GM11168 (cell line): ENCODE measurements around the gene ARHGAP9.

Source experiments
- in situ Hi-C: fragments of 300-500 bp; cut with MboI; formaldehyde crosslinking; loops from one replicate; pipeline ENCODE4 v1.12.0; 2022; ENCODE audit warnings: low sequenced_read_pairs; ENCODE audit not compliant: unreplicated experiment

Gene ARHGAP9

DNA sequence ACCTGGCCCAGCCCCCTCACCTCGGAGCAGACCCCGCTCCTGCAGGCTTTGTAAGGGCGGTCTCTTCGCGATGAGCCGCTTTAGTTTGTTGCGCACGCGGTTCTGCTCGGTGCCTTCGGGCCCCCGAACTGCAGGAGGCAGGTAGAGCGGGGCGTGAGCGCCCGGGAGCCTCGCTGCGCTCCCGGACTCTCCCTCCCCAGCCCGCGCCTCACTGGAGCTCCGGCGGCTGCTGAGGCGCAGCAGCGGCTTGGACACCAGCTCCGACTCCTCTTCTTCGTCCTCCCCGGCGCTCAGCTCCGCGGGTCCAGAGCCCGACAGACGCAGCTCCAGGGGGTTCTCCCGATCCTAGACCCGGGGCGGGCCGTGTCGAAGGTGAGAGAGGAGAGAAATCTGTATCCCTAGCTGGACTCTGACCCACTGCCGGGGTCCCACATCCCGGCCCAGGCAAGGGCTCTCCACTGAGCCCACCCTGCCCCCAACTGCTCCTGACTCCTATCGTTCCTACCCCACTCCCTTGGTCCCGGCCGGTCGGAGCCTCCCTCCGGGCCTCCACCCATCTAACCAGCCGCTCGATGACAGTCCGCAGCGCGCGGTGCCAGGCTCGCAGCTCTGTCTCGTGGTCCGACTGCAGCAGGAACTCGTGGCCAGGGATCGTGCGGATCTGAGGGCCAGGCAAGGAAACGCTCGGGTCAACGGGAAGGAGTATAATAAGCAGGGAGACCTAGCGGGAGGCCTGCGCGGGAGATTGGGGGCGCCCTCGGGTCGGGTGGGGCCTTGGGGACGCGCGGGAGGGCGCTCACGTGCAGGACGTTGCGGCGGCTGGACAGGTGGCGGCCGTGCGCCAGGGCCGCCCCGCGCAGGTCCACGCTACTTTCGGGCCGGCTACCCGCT, 4.2 kb downstream of the ARHGAP9 start:
- in situ Hi-C loops: no loop called here

DNA sequence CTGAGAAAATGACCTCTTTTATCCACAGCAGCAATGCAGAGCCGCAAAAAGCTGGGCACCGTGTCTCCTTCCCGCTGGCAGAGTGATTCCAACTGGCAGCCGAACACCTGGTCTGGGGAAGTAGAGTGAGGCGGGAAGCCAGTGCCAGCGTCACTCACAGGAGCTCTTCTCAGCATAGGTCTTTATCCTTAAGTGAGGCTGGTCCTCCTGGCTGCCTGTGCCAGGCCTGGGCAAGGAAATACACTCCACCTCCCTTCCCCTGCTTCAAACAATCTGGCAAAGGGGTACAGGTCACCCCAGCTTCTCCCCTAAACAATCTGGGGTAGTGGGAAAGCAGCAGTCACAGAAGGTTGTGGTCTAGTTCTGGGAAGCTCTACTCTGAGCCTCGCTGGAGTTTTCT, 4.8 kb downstream of the ARHGAP9 start:
- in situ Hi-C loops: no loop called here

DNA sequence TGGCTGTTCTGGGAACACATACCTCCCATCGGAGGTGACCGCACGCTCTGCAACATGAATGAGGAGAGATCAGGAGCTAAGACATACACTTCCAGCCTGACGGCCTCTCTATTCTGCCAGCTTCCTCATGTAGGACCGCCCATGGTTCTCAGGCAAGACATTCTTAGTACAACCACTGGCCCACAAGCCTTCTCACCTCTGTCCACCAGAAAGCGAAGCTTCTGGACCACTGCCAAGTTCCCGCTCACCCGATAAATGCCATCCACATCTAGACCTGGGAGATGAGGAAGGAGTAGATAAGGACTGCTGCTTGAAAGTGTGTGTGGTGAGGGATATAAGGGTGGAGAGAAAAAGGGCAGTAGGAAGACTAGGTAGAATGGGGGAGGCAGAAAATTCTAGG, 5.2 kb downstream of the ARHGAP9 start:
- in situ Hi-C loops: no loop called here

DNA sequence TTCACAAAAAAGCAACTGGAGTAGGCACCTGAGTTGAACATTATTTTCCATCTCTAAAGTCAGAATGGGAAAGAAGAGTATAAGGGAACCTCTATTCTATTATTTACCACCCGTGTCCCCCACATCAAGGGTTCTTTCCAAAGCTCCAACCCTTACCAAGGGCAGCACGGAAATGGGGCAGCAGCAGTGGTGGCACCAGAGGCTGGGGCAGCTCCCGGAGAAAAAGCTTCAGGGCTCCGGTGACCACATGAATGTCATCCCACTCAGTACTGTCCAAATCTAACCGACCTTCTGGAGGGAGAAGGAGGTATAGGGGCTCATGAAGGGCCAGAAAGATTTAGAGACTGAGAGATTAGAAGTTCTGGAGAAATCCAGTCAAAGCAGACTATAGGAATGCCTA, 5.8 kb downstream of the ARHGAP9 start:
- in situ Hi-C loops: no loop called here

DNA sequence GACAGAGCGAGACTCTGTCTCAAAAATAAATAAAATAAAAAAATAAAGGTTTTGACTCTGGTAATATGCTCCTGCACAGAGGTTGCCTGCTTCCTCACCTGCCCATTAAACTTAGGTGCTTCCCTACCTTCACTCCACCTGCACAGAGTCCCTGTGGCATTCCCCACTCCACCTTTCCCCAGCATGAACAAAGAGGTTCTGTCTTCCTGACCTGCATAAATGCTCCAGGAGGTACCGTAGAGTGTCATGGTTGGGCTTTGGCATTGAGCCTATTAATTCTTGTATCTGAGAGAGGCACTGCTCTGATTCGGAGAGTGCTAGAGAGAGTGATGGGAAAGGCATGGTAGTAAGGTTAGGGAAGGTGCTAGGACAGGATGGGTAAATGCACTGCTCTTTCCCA, 6.3 kb downstream of the ARHGAP9 start:
- in situ Hi-C loops: no loop called here

DNA sequence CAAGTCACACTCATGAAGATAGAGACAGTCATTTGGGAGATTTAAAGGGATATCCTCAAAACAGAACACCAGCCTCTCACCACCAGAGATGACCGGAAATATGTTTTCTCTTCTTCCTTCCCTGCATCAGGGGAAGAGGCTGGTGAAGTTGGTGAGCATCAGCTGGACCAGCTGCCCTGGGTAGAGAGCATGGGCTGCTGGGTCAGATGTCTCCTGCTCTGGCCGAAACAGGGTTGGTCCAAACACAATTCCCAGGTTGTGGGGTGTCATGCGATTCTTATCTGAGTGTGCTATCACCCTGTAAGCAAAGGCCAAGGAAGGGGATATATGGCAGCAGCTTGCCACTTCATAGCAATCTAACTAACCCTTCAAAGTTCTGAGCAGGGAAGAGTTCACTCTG, 7.3 kb downstream of the ARHGAP9 start:
- in situ Hi-C loops: no loop called here

DNA sequence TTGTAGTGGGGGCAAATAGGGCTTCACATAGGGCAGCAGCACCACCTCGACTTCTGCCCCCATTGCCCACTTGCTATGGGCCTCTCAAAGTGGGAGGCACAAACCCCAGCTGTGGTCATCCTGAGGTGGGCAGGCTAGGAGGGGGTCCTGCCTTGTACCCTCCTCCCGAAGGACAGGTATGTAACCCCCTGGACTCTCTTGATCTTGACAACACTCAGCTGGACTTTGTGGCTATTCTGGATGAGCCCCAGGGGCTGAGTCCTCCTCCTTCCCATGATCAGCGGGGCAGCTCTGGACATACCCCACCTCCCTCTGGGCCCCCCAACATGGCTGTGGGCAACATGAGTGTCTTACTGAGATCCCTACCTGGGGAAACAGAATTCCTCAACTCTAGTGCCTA, 8.0 kb downstream of the ARHGAP9 start:
- in situ Hi-C loops: no loop called here

DNA sequence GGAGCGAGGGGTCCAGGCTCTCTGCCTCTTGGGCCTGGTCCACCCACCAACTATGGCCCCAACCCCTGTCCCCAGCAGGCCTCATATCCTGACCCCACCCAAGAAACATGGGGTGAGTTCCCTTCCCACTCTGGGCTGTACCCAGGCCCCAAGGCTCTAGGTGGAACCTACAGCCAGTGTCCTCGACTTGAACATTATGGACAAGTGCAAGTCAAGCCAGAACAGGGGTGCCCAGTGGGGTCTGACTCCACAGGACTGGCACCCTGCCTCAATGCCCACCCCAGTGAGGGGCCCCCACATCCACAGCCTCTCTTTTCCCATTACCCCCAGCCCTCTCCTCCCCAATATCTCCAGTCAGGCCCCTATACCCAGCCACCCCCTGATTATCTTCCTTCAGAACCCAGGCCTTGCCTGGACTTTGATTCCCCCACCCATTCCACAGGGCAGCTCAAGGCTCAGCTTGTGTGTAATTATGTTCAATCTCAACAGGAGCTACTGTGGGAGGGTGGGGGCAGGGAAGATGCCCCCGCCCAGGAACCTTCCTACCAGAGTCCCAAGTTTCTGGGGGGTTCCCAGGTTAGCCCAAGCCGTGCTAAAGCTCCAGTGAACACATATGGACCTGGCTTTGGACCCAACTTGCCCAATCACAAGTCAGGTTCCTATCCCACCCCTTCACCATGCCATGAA, 8.6 kb downstream of the ARHGAP9 start:
- in situ Hi-C loops: no loop called here

DNA sequence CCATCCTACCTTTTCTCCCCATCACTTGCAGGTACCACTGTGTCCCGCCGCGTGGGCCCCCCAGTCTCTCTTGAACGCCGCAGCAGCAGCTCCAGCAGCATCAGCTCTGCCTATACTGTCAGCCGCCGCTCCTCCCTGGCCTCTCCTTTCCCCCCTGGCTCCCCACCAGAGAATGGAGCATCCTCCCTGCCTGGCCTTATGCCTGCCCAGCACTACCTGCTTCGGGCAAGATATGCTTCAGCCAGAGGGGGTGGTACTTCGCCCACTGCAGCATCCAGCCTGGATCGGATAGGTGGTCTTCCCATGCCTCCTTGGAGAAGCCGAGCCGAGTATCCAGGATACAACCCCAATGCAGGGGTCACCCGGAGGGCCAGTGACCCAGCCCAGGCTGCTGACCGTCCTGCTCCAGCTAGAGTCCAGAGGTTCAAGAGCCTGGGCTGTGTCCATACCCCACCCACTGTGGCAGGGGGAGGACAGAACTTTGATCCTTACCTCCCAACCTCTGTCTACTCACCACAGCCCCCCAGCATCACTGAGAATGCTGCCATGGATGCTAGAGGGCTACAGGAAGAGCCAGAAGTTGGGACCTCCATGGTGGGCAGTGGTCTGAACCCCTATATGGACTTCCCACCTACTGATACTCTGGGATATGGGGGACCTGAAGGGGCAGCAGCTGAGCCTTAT, 9.2 kb downstream of the ARHGAP9 start:
- in situ Hi-C loops: no loop called here

DNA sequence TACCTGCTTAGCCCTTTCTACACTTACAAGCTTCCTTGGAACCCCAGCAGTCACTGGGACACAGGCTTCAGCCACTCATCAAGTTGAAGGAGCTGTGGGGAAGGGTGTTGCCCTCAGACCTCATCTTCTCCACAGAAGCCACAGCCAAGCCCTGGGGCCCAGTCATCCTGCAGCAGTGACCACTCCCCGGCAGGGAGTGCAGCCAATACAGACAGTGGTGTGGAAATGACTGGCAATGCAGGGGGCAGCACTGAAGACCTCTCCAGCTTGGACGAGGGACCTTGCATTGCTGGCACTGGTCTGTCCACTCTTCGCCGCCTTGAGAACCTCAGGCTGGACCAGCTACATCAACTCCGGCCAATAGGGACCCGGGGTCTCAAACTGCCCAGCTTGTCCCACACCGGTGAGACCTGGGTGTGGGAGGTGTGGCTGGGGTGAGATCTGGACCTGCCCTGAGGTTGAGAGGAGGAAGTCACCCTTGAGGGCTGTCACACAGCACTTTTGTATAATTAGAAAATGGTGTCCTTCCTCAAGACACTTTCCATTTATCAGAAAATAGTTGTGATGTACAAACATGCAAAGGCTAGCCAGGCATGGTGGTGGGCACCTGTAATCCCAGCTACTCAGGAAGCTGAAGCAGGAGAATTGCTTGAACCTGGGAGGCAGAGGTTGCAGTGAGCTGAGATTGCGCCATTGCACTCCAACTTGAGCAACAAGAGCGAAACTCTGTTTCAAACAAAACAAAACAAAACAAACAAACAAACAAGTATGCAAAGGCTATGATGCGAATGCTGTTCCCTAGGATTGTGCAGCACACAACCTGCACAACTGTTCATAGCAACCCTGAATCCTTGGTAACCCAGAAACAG, 10.1 kb downstream of the ARHGAP9 start:
- in situ Hi-C loops: no loop called here

DNA sequence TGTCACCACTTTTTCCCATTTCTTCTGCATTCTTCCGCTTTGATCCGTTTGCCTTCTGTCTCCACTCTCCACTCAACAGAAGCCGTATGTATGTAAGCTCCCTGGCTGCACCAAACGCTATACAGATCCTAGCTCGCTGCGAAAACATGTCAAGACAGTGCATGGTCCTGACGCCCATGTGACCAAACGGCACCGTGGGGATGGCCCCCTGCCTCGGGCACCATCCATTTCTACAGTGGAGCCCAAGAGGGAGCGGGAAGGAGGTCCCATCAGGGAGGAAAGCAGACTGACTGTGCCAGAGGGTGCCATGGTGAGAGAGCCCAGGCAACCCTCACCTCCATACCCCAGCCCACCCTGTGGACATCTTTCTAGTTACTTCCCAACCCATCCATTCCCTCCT, 11.8 kb downstream of the ARHGAP9 start:
- in situ Hi-C loops: no loop called here

DNA sequence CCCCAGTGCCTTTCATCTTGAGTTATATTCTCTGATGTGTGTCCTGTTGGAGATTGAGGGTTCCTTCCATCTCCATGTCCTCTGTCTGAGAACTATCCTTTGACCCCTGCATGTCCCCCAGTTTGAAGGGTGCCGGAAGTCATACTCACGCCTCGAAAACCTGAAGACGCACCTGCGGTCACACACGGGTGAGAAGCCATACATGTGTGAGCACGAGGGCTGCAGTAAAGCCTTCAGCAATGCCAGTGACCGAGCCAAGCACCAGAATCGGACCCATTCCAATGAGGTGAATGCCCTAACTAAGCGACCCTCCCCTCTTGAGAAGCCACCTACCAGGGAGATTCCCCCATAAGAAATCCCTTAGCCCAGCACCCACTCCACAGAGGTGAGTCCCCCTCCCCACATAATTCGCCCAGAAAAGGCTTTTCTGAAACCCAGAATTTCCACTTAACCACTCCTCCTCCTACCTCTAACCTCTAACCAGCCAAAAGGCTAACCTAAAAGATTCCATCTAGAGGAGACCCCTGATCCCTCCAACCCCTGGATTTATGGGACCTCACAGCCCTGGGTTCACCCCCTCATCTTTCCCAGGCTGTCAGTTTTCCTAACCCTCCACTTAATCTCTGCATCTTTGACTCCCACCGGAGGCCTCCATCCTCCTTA, 12.3 kb downstream of the ARHGAP9 start:
- in situ Hi-C loops: no loop called here

DNA sequence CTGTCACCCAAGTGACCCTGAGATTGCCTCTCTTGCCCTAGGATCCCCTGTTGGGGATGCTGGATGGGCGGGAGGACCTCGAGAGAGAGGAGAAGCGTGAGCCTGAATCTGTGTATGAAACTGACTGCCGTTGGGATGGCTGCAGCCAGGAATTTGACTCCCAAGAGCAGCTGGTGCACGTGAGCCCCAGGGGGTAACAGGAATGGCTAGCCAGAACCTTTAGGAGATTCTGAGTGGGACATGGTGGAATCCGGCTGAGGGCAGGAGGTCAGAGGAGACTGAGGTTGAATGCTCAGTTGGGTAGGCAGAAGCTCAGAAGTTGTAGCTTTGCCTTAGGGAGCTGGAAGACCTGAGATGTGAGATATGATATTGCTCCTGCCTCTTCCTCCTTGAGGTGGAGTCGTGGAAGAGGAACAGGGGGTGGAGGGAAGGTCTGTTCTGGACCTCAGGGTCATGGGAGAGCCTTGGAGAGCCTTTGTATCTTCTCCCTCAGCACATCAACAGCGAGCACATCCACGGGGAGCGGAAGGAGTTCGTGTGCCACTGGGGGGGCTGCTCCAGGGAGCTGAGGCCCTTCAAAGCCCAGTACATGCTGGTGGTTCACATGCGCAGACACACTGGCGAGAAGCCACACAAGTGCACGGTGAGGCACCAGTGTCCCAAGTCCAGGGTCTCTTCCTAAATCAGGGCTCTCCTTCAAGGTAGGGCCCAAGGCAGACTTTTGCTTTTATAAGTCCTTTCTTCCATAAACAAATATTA, 13.7 kb downstream of the ARHGAP9 start:
- in situ Hi-C loops: no loop called here

DNA sequence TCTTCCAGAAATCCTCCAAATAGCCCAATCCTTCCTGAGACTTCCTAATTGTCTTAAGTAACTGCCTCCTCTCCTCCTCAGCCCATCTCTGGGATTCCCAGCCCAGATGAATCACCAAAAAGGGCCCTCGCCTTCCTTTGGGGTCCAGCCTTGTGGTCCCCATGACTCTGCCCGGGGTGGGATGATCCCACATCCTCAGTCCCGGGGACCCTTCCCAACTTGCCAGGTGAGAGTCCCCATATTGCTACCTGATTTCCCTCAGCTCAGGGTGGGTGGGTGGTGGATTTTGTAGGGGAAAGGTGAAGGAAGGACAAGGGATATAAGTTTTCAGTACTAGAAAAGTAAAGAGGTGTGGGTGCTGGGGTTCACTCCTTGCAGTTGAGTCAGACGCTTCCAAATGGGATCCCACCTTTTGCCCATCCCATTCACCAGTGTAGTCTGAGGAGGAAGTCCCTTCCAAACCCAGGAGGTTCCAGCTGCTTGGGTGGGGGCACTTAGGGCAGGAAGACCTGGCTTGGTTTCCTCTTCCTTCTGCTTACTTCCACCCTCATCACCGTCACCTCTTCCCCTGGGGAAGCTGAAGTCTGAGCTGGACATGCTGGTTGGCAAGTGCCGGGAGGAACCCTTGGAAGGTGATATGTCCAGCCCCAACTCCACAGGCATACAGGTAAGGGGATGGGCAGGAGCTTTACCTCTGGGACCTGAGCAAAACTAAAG, 14.5 kb downstream of the ARHGAP9 start:
- in situ Hi-C loops: no loop called here

DNA sequence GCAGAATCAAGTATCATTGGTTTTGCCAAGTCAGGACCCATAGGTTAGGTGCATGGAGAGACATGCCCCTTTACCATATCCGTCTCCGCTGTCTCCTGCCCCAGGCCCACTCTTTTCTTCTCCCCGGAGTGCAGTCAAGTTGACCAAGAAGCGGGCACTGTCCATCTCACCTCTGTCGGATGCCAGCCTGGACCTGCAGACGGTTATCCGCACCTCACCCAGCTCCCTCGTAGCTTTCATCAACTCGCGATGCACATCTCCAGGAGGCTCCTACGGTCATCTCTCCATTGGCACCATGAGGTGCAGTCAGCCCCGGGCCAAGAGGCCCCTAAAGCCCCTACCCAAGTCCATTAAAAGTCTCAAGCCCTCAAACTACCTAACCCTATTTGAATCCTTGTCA, 15.1 kb downstream of the ARHGAP9 start:
- in situ Hi-C loops: no loop called here

DNA sequence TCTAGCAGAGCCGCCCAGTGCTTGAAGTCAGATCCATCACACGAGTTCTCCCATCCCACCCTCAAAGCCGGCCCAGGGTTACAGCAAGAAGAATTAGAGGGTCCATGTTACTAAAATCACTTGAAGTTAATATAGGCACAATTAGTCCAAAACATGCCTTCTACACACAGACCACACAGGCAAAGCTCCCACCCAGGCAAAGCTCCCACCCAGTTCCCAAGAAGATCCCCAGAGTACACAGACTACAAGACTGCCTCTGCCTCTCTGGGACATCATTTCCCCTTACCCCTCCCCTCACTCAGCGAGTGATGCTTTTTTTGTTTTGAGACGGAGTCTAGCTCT, 16.8 kb downstream of the ARHGAP9 start:
- in situ Hi-C loops: no loop called here

DNA sequence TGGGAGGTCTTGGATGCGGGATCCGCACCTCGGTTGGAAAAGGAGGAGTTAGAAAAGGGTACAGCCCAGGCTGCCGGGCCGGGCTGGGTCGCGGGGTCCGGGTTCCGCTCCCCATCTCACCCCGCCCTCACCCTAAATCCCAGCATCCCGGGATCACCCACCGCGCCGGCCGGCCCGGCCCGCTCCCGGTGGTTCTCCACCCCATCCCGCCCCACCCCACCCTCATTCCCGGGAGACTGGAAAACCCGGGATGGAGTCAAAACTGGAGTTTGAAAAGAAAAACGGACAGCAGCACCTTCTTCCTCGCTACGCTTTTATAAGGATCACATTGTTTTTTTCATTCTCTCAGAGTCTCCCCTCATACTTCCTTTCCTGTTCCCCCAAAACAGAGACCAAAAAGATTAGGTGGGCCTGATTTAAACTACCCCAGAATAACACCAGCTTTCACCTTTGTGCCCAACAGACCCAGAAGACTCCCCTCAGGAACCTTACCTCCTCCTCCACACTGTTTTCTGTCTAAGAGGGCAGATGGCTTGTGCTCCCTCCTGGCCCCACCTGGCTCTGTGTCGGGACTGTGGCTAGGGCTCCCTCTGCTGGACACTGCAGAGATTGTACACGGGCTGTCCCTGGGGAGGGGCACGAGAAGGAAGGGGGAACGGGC, 17.3 kb downstream of the ARHGAP9 start:
- in situ Hi-C loops: no loop called here

DNA sequence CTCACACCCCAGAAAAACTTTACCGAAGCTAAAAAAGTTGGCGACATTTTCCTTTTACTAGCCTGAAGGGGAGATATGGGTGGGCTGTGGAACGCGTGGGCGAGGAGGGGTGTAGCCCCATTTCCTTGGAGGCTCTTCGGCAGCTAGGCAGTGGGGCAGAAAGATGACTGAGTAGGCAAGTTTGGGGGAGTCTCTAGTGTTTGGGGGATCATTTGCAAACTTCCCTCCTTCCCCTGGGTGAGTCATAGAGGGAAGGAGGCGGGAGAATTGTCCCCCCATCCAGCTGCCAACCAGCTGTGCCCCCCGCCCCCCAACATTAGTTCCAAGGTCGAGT, 17.8 kb downstream of the ARHGAP9 start:
- in situ Hi-C loops: no loop called here
